Activated CD4-positive, alpha-beta T cell treated with anti-CD3 and anti-CD28 coated beads, Interleukin-2, amount 10 ng/mL, durations not matched to agents 24 days and 14 days (primary cell): ENCODE measurements around the gene EYA2. TPM values are rescaled to one million over a fixed set of nuclear protein-coding genes. Genes with fewer than 3 reads are reported as not detected.
A peak's percentile ranks its signal among the peaks of the same experiment; 100 is the strongest.

ENCODE experiments used
- DNase-seq: peaks from one replicate; pipeline ENCODE4 v3.0.0; 2022
- H3K27ac Mint-ChIP-seq: one replicate; pipeline ENCODE4 v1.8.0; 2022; ENCODE audit warnings: mild to moderate bottlenecking, mixed read lengths
- H3K27me3 Mint-ChIP-seq: one replicate; pipeline ENCODE4 v1.8.0; 2022; ENCODE audit warnings: mixed read lengths
- H3K36me3 Mint-ChIP-seq: one replicate; pipeline ENCODE4 v1.8.0; 2022; ENCODE audit warnings: low read depth, mild to moderate bottlenecking, mixed read lengths
- H3K4me1 Mint-ChIP-seq: one replicate; pipeline ENCODE4 v1.8.0; 2021; ENCODE audit warnings: mixed read lengths
- H3K4me3 Mint-ChIP-seq: one replicate; pipeline ENCODE4 v1.8.0; 2022; ENCODE audit warnings: mild to moderate bottlenecking, moderate library complexity, mixed read lengths
- H3K9me3 Mint-ChIP-seq: one replicate; pipeline ENCODE4 v1.8.0; 2021; ENCODE audit warnings: mixed read lengths
- intact Hi-C: fragments of 100-400 bp; cut with micrococcal nuclease; formaldehyde crosslinking; loops from one replicate; pipeline ENCODE4 v1.15.1; 2023
- total RNA-seq: library from RNA; stranded (reverse); gene quantifications from 2 replicates; pipeline ENCODE4 v1.2.3, GENCODE V29; 2022

Gene EYA2
- total RNA-seq, 1 donor from 2014 or later = not detected

DNA sequence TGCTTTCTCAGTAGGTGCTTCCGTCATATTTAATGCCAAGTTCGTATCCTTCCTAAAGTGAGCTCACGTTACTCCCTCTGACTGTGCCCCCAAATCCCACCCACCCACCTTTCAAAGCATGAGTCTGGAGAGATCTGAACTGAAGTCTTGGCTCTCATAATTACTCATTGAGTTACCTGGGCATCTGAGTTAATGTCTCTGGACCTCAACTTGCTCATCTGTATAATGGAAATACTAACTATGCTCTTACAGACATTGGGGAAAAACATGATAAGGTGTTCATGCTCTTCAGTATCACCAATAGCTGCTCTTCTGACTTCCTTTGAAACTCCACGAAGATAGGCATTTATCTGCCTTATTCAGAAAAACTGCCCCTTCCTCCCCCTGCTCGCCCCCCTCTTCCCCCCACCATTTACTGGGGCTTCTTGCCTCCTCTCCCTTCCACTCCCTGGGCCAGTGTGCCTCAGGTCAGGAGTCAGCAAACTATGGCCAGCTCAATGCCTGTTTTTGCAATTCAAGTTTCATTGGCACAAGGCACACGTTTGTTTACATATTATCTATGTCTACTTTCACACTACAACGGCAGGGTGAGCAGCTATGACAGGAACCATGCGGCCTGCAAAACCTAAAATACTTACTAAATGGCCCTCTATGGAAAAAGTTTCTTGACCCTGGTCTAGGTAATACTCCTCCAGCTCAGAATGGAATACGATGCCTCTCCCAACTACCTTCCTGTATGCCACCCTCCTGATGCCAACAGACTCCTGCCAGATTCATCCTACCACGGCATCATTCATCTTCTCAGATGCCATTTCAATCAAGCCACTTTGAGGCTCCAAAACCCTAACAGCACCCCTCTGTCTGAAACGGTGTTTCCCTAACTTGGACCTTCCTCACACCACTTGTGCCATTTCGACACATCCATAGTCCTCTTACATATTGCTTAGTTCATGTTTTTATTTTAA is 323.1 kb downstream of the EYA2 start:
- peaks cover 50% of the 10 kb centered on the region for H3K36me3 Mint-ChIP-seq
- H3K9me3 Mint-ChIP-seq = no peaks in the 10 kb centered on the region
- no peak overlapping the region for H3K27ac Mint-ChIP-seq
- no peak for DNase-seq
- intact Hi-C loops = no loop called here
- no peaks in the 10 kb centered on the region for H3K27me3 Mint-ChIP-seq
- H3K4me3 Mint-ChIP-seq = no peak overlapping the region
- H3K4me1 Mint-ChIP-seq = peaks cover 7% of the 10 kb centered on the region

- intact Hi-C loops = no loop called here
- H3K36me3 Mint-ChIP-seq = peaks cover 65% of the 10 kb centered on the region
- H3K4me3 Mint-ChIP-seq = no peak overlapping the region
- H3K27ac Mint-ChIP-seq = no peak overlapping the region
- H3K4me1 Mint-ChIP-seq = peaks cover 7% of the 10 kb centered on the region
- DNase-seq = peak; percentile 80
- H3K9me3 Mint-ChIP-seq = no peaks in the 10 kb centered on the region
- no peaks in the 10 kb centered on the region for H3K27me3 Mint-ChIP-seq
These were observed 325.5 kb downstream of the EYA2 start for GRCh38 chr20:47220161-47220582.

GRCh38 chr20:47221036-47221625 is 326.5 kb downstream of the EYA2 start:
- no peaks in the 10 kb centered on the region for H3K27me3 Mint-ChIP-seq
- no peak overlapping the region for H3K27ac Mint-ChIP-seq
- no peaks in the 10 kb centered on the region for H3K9me3 Mint-ChIP-seq
- no peak overlapping the region for H3K4me3 Mint-ChIP-seq
- DNase-seq = no peak
- intact Hi-C loops = no loop called here
- peaks cover 7% of the 10 kb centered on the region for H3K4me1 Mint-ChIP-seq
- H3K36me3 Mint-ChIP-seq = peaks cover 61% of the 10 kb centered on the region

DNA sequence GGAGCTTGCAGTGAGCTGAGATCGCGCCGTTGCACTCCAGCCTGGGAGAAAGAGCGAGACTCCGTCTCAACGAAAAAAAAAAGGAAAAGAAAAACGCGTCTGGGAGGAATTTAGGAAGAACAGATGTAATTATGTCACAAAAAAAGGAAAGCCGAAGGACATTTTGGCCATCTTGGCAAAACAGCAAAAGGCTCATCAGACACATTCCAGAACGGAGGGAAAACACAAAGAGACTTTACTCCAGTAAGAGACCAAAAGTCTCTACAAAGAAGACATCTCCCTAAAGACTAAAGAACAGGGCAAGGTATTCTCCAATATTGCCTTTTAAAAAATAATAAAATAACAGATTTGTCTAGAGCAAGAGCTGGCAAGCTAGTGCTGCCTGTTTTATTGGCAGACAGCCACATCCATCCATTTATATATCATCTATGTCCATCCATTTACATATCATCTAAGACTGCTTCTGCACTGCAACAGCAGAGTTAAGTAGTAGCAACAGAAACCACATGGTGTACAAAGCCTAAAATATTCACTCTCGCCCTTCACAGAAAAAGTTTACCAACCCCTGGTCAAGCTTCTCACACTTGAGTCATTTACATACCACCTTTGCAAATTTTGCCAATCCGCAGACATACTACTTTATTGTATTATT is 328.0 kb downstream of the EYA2 start:
- intact Hi-C loops = no loop called here
- H3K9me3 Mint-ChIP-seq = no peaks in the 10 kb centered on the region
- H3K36me3 Mint-ChIP-seq = peaks cover 64% of the 10 kb centered on the region
- H3K27me3 Mint-ChIP-seq = no peaks in the 10 kb centered on the region
- no peak overlapping the region for H3K27ac Mint-ChIP-seq
- no peak for DNase-seq
- no peak overlapping the region for H3K4me3 Mint-ChIP-seq
- H3K4me1 Mint-ChIP-seq = peaks cover 7% of the 10 kb centered on the region

DNA sequence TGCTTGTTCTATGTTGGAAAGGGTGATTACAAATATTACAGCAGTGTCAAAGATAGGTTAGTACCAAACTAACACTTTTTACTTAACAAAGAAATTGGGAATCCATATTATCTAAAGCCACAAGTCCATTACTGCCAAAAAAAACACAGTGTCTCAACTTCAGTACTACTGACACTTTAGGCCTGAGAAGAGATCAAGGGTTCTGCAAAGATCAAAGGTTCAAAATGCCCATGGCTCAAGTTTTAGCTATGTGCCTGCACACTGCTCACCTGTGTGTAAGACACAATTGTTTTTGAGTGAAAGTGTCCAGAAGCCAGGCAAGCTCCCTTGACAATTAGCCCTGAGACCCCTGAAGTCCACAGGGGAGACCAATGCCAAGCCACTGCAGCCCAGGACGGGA is 329.3 kb downstream of the EYA2 start:
- Mint-ChIP-seq H3K27me3 (no peaks in the 10 kb centered on the region), H3K9me3 (no peaks in the 10 kb centered on the region), H3K4me3 (no peak overlapping the region), H3K36me3 (peaks cover 58% of the 10 kb centered on the region), H3K4me1 (peaks cover 7% of the 10 kb centered on the region), H3K27ac (no peak overlapping the region)
- intact Hi-C loops = no loop called here
- no peak for DNase-seq

DNA sequence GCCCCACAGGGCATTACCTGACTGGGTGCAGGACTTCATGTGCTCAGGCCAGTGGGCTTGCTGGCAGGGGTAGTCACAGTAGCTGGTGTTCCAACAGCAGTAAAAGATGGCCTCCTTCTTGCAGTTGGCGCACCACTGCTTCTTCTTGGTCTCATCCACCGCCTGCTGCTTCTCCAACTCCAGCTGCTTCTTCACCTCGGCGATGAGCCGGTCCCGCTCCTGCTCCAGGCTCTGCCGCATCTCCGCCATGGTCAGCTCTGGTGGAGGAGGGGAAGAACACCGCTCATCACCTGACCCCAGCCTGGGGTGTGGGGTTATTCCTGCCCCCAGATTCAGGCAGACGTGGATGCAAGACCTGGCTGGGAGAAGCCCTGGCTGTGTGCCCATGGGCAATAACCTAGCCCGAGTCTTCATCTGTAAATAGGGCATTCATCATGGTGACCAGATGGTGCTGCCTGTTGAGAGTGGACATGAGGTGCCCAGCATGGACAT is 329.7 kb downstream of the EYA2 start:
- Mint-ChIP-seq H3K9me3 (no peaks in the 10 kb centered on the region), H3K27me3 (no peaks in the 10 kb centered on the region), H3K27ac (no peak overlapping the region), H3K4me3 (no peak overlapping the region), H3K36me3 (peaks cover 58% of the 10 kb centered on the region), H3K4me1 (peaks cover 7% of the 10 kb centered on the region)
- DNase-seq = no peak
- intact Hi-C loops = no loop called here

GRCh38 chr20:47224857-47225256 is 330.2 kb downstream of the EYA2 start:
- H3K27me3 Mint-ChIP-seq = no peaks in the 10 kb centered on the region
- no peak overlapping the region for H3K4me3 Mint-ChIP-seq
- peaks cover 7% of the 10 kb centered on the region for H3K4me1 Mint-ChIP-seq
- H3K27ac Mint-ChIP-seq = no peak overlapping the region
- intact Hi-C loops = no loop called here
- H3K36me3 Mint-ChIP-seq = peaks cover 60% of the 10 kb centered on the region
- no peaks in the 10 kb centered on the region for H3K9me3 Mint-ChIP-seq
- DNase-seq = no peak

- H3K4me1 Mint-ChIP-seq = peaks cover 7% of the 10 kb centered on the region
- DNase-seq = no peak
- H3K9me3 Mint-ChIP-seq = no peaks in the 10 kb centered on the region
- intact Hi-C loops = no loop called here
- no peak overlapping the region for H3K27ac Mint-ChIP-seq
- no peaks in the 10 kb centered on the region for H3K27me3 Mint-ChIP-seq
- H3K4me3 Mint-ChIP-seq = no peak overlapping the region
- peaks cover 56% of the 10 kb centered on the region for H3K36me3 Mint-ChIP-seq
These were observed 330.8 kb downstream of the EYA2 start for GRCh38 chr20:47225458-47225857.

DNA sequence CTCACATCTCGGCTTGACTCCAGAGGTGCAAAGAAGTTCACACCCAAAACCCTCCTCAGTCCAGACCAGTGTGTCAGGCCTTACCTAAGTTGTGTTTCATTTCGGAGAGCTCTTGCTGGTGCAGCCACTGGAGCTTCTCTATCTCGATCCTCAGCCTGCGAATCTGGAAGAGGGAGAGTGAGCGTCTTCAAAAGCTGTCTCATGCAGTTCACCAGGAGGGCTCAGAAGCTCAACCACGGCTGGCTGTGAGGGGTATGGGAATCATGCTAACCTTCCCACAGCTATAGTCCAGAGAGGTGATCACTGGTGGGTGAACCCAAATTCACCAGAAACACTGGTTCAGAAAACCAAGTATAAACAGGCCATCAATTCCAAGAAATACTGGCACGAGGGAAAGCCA is 332.5 kb downstream of the EYA2 start:
- Mint-ChIP-seq H3K27ac (no peak overlapping the region), H3K36me3 (peaks cover 56% of the 10 kb centered on the region), H3K4me3 (no peak overlapping the region), H3K27me3 (no peaks in the 10 kb centered on the region), H3K4me1 (peaks cover 3% of the 10 kb centered on the region), H3K9me3 (no peaks in the 10 kb centered on the region)
- intact Hi-C loops = no loop called here
- no peak for DNase-seq

DNA sequence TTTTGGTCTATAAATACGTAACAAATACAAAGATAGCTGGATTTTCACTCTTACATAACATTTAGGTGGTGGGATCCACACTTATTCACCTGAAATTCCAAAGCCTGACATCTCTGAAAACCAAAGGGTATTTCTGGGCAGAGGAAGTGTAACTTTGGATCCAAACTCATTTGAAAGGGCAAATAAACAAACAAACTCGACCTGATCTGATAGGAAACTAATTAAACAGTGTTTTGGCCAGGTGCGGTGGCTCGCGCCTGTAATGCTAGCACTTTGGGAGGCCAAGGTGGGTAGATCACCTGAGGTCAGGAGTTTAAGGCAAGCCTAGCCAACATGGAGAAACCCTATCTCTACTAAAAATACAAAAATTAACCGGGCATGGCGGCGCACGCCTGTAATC is 332.9 kb downstream of the EYA2 start:
- no peak for DNase-seq
- Mint-ChIP-seq H3K27ac (no peak overlapping the region), H3K27me3 (no peaks in the 10 kb centered on the region), H3K4me3 (no peak overlapping the region), H3K4me1 (no peaks in the 10 kb centered on the region), H3K9me3 (no peaks in the 10 kb centered on the region), H3K36me3 (peaks cover 53% of the 10 kb centered on the region)
- intact Hi-C loops = no loop called here

DNA sequence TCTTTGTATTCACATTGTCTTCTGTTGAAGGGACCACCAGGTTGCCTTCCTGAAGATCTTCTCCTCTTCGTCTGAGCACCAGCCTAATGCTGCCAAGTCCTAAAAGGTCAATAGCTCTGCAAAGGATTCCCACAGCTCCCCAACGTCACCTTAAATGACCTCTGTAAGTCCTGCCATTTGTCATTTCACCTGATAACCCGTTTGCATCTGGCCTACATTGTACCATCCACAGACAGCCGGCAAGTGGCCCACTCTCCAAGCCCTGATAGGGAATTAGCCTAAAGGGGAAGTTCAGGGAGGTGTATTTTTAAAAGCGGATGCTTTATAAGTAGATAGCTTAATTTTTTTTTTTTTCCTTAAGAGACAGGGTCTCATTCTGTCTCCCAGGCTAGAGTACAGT is 334.0 kb downstream of the EYA2 start:
- Mint-ChIP-seq H3K4me1 (no peaks in the 10 kb centered on the region), H3K9me3 (no peaks in the 10 kb centered on the region), H3K27me3 (no peaks in the 10 kb centered on the region), H3K27ac (peak overlapping the region; percentile 43), H3K36me3 (peaks cover 50% of the 10 kb centered on the region), H3K4me3 (no peak overlapping the region)
- intact Hi-C loops = no loop called here
- no peak for DNase-seq

GRCh38 chr20:47230811-47231256 is 336.2 kb downstream of the EYA2 start:
- no peaks in the 10 kb centered on the region for H3K9me3 Mint-ChIP-seq
- DNase-seq = no peak
- H3K36me3 Mint-ChIP-seq = peaks cover 50% of the 10 kb centered on the region
- no peaks in the 10 kb centered on the region for H3K4me1 Mint-ChIP-seq
- H3K27ac Mint-ChIP-seq = peak overlapping the region; percentile 38
- no peaks in the 10 kb centered on the region for H3K27me3 Mint-ChIP-seq
- intact Hi-C loops = no loop called here
- no peak overlapping the region for H3K4me3 Mint-ChIP-seq

GRCh38 chr20:47231382-47232039 is 336.9 kb downstream of the EYA2 start:
- no peak for DNase-seq
- H3K9me3 Mint-ChIP-seq = no peaks in the 10 kb centered on the region
- H3K36me3 Mint-ChIP-seq = peaks cover 49% of the 10 kb centered on the region
- no peaks in the 10 kb centered on the region for H3K27me3 Mint-ChIP-seq
- H3K4me1 Mint-ChIP-seq = no peaks in the 10 kb centered on the region
- intact Hi-C loops = no loop called here
- H3K4me3 Mint-ChIP-seq = no peak overlapping the region
- H3K27ac Mint-ChIP-seq = no peak overlapping the region
